Astrocyte of the spinal cord (primary cell): Measurements from ENCODE around the gene ANKAR.

Experiments
- DNase-seq: peaks from one replicate; pipeline ENCODE4 v3.0.0; 2011; ENCODE audit warnings: low read depth, low spot score
- H3K4me3 ChIP-seq: 2 replicates; pipeline ENCODE4 v1.5.1; 2011; ENCODE audit warnings: low read depth, mild to moderate bottlenecking, low read length, moderate library complexity
- in situ Hi-C: cut with HindIII; loops from 2 replicates; pipeline ENCODE4 v1.10.0; 2017; ENCODE audit warnings: low sequenced_read_pairs
- TF ChIP-seq, protein P1 (sequence below): IDR thresholded peaks from 2 replicates; pipeline ENCODE4 v1.5.1; 2012; ENCODE audit warnings: low read depth, mild to moderate bottlenecking, low read length, inconsistent platforms

The ANKAR gene

DNA sequence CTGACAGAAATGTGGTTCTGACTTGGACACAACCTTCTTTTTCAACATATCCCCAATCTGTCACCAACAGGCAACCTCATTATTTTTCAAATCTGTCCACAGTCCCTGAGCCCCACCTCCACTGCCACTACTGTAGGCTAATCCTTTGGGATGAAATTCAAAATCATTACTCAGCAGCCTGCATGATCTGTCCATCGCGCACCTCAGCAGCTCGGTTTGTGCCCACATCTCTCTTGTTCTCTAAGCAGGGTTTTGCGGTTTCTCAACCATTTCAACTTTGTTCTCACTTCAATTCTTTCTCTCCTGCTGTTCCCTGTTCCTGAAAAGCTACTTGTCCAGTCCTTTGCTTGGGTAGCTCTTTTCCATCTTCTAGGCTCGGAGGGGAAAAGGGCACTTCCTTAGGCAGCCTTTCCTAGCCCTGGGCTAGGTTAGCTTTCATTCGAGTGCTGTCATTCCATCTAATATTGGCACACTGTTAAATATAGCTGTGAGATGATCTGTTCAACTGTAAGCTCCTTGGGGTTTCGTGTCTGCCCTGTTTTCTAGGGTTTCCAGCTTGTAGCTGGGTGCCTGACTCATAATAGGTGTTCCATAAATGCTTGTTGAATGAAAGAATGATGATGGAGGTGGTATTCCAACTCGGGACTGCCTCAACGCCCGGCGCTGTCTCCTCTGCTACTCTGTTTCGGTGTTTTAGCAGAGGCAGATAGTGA is 653 bp upstream of the ANKAR start:
- H3K4me3 ChIP-seq: peak overlapping the region; percentile 74
- in situ Hi-C loops: no loop called here

DNA sequence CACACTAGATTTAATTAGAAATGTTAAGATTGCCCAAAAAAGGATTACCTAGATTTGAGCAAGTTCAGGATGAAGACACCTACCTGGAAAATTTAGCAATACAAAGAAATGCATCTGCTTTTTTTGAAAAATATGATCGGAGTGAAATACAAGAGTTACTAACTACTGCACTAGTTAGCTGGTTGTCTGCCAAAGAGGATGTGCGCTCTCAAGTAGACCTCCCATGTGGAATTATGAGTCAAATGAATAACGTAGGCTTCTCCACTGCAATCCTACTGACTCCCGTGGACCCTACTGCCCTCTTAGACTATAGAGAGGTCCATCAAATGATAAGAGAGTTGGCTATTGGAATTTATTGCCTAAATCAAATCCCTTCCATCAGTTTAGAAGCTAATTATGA is 2.0 kb downstream of the ANKAR start:
- TF ChIP-seq, protein P1, sequence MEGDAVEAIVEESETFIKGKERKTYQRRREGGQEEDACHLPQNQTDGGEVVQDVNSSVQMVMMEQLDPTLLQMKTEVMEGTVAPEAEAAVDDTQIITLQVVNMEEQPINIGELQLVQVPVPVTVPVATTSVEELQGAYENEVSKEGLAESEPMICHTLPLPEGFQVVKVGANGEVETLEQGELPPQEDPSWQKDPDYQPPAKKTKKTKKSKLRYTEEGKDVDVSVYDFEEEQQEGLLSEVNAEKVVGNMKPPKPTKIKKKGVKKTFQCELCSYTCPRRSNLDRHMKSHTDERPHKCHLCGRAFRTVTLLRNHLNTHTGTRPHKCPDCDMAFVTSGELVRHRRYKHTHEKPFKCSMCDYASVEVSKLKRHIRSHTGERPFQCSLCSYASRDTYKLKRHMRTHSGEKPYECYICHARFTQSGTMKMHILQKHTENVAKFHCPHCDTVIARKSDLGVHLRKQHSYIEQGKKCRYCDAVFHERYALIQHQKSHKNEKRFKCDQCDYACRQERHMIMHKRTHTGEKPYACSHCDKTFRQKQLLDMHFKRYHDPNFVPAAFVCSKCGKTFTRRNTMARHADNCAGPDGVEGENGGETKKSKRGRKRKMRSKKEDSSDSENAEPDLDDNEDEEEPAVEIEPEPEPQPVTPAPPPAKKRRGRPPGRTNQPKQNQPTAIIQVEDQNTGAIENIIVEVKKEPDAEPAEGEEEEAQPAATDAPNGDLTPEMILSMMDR: no peak
- DNase-seq: peak; percentile 56
- in situ Hi-C loops: no loop called here
- H3K4me3 ChIP-seq: no peak overlapping the region

More for the DNA sequence above, 653 bp upstream of the ANKAR start:
- DNase-seq: peak; percentile 22
- TF ChIP-seq, protein P1: no peak

DNA sequence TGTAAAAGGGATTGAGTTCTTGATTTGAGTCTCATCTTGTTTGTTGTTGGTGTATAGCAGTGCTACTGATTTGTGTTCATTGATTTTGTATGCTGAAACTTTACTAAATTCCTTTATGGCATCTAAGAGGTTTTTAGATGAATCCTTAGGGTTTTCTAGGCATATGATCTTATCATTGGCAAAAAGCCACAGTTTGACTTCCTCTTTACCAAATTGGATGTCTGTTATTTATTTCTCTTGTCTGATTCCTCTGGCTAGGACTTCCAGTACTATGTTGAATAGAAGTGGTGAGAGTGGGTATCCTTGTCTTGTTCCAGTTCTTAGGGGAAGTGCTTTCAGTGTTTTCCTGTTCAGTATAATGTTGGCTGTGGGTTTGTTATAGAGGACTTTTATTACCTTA is 4.8 kb downstream of the ANKAR start:
- in situ Hi-C loops: no loop called here
- TF ChIP-seq, protein P1: no peak

DNA sequence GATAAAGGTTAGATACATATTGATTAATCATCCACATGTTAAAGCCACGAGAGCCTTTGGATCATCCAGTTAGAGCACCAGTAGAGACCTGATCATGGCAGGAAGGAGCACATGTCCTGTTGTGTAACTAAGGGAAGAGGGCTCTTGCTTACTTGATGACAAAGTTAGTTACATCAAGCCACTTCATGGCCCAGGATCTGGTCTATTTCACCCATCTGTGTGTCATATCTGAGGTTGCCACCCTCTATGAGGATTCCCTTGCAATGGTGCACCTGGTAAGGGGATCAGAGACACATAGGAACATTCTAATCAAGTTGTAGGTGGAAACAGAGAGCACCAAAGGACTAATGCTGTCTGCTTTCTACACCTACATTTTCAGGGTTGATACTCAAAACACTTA is 6.7 kb downstream of the ANKAR start:
- no peak for DNase-seq
- in situ Hi-C loops: no loop called here
- TF ChIP-seq, protein P1: no peak
- H3K4me3 ChIP-seq: no peak overlapping the region

More for the DNA sequence above, 4.8 kb downstream of the ANKAR start:
- DNase-seq: no peak
- H3K4me3 ChIP-seq: no peak overlapping the region

DNA sequence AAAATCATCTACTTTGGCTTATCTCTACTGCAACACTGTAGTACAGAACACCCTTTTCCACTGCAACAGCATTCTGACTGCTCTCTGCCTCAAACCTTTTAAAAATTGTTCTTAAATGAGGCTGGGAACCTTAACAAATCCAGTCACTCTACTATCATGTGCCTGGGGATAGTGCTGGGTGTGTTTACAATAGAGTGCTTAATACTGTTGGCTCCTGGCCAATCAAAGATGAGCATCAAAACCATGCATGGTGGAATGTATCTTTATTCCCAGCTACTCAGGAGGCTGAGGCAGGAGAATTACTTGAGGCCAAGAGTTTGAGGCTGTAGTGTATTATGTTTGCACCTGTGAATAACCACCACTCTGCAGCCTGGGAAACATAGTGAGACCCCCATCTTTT is 7.4 kb downstream of the ANKAR start:
- no peak for DNase-seq
- TF ChIP-seq, protein P1: no peak
- in situ Hi-C loops: no loop called here
- no peak overlapping the region for H3K4me3 ChIP-seq

DNA sequence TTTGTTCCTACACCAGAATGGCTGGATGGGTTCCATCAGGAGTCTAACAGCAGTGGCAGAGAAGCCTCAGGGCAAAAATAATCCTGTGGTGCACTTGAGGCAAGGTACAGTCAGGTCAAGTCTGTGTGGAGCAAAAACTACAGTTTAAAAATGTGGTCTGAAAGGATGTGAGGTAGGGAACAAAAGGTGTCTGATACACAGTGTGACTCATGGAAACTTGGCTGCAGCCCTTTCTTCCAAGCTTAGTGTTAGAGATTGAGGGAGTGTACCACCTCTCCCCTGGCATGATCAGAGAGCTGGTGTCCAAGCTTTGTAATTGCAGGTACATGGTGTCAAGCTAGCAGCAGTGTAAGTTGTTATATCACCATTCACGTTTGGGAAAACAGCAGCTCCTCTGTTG is 8.9 kb downstream of the ANKAR start:
- in situ Hi-C loops: no loop called here
- H3K4me3 ChIP-seq: no peak overlapping the region
- TF ChIP-seq, protein P1: no peak
- DNase-seq: no peak
